Lower leg skin (tissue), 3 donors: Measurements from ENCODE around the gene CA10.

ENCODE experiments used
- POLR2A ChIP-seq, 2 donors: fragments of 450-650 bp; IDR thresholded peaks; one replicate each; pipeline ENCODE4 v1.6.1; 2016 to 2017; ENCODE audit warnings: antibody characterized with exemption in 2 of 2, mild to moderate bottlenecking in 1 of 2, moderate library complexity in 1 of 2
- TF ChIP-seq, protein P1 (sequence below), 3 donors: fragments of 450-650 bp; IDR thresholded peaks; one replicate each; pipeline ENCODE4 v1.5.1; 2016; ENCODE audit warnings: antibody characterized with exemption in 3 of 3, mild to moderate bottlenecking in 3 of 3, moderate library complexity in 2 of 3

DNA sequence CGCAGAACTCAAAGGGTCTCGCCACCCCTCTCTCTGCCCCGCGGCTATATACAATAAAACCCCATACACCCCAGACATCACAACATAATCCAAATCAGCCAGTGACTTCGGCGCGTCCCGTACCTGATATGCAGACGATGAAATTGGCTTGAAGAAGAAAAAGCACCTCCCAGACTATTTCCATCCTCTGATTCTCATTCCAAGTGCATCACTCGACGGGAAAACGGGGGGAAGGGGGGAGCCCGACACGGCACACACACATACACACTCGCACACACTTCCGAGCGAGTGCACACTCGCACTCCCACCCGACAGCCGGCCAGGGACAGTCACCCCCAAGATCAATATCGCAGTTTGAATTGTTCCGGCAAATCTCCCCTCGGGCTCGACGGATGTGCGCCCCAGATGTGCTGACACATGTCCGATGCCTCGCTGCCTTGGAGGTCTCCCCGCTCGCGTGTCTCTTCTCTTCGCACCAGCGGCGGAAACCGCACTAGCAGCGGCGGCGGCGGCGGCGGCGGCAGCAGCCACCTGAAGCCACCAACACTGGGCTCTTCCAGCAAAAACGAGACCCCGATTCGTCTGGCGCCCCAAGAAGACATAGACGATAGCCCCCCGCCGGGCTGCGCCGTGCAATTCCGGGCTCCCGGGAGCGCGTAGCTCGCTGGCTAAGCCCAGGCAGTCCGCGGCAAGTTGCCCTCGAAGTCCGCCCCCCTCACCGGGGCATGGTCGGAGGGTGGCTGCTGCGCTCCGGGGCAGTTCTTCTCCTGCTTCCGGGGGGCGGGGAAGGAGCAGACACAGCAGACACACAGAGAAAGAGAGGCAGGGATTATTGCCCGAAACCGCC lies 688 bp downstream of the CA10 start:
- TF ChIP-seq POLR2A (IDR thresholded peaks at IDR 0.05): no peak
- TF ChIP-seq, protein P1, sequence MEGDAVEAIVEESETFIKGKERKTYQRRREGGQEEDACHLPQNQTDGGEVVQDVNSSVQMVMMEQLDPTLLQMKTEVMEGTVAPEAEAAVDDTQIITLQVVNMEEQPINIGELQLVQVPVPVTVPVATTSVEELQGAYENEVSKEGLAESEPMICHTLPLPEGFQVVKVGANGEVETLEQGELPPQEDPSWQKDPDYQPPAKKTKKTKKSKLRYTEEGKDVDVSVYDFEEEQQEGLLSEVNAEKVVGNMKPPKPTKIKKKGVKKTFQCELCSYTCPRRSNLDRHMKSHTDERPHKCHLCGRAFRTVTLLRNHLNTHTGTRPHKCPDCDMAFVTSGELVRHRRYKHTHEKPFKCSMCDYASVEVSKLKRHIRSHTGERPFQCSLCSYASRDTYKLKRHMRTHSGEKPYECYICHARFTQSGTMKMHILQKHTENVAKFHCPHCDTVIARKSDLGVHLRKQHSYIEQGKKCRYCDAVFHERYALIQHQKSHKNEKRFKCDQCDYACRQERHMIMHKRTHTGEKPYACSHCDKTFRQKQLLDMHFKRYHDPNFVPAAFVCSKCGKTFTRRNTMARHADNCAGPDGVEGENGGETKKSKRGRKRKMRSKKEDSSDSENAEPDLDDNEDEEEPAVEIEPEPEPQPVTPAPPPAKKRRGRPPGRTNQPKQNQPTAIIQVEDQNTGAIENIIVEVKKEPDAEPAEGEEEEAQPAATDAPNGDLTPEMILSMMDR (IDR thresholded peaks at IDR 0.05): no peak
